WI38 (cell line): ENCODE results near the gene ATXN3.

Source experiments
- H3K4me3 ChIP-seq: 2 replicates; pipeline ENCODE4 v1.5.1; 2011; ENCODE audit warnings: low read depth, mild to moderate bottlenecking, control low read depth, low read length
- CTCF ChIP-seq: IDR thresholded peaks from 2 replicates; pipeline ENCODE4 v1.5.1; 2012; ENCODE audit warnings: low read depth, mild to moderate bottlenecking, control low read depth, low read length

ATXN3 gene

GRCh38 chr14:92106143-92106926 is at the start of gene ATXN3:
Gene ATXN3 (minus strand): TSS chr14:92106582. CDS start chr14:92106552, 30 bp downstream.
- peak; percentile 72 for TF ChIP-seq CTCF
- peak within 1 kb of the TSS; percentile 96 for H3K4me3 ChIP-seq

DNA sequence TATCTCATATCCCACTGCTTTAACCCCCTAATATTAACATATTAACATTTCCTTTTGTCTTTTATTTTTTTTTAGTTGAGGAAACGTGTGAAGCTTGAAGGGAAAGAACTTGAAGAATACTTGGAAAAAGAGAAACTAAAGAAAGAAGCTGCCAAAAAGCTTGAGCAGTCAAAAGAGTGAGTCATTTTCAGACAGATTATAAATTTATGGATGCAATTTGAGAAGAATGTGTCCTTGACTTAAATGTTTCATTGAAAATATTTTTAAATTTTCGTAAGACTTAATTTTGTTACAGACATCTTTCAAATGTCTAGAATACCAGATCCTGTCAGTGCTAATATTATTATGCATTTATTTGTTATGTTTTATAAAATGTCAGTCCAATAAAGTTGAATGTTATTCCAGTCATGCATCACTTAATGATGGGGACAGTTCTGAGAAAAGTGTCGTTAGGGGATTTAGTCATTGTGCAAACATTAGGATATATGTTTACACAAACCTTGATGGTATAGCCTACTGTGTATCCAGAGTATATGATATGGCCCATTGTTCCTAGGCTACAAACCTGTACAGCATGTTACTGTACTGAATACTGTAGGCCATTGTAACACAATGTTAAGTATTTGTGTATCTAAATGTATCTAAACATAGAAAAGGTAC is 48.0 kb upstream of the ATXN3 start:
- no peak for TF ChIP-seq CTCF
- H3K4me3 ChIP-seq: no peak overlapping the region

- no peak for TF ChIP-seq CTCF
- no peak overlapping the region for H3K4me3 ChIP-seq
Observed at GRCh38 chr14:92153581-92153980, 47.2 kb upstream of the ATXN3 start.

GRCh38 chr14:92144708-92145107 is 38.3 kb upstream of the ATXN3 start:
- no peak for TF ChIP-seq CTCF
- no peak overlapping the region for H3K4me3 ChIP-seq

DNA sequence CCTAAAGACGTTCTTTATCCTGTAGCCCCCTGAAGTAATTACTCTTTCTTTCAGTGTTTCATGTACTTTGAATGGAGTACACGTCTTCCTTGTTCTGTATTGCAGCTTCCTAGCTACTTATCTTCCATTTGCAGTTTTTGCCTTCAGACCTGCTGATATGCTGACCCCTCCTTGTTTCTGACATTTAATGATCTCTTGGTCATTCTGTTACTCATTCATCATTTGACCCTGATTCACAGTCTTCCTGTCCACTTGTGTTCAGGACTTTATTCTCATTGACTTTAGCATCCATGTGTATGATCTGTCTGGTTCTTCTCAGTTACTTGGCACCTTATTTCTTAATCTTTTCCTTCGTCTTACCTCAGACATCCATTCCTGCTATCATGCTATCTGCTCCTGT is 37.6 kb upstream of the ATXN3 start:
- no peak overlapping the region for H3K4me3 ChIP-seq
- no peak for TF ChIP-seq CTCF

DNA sequence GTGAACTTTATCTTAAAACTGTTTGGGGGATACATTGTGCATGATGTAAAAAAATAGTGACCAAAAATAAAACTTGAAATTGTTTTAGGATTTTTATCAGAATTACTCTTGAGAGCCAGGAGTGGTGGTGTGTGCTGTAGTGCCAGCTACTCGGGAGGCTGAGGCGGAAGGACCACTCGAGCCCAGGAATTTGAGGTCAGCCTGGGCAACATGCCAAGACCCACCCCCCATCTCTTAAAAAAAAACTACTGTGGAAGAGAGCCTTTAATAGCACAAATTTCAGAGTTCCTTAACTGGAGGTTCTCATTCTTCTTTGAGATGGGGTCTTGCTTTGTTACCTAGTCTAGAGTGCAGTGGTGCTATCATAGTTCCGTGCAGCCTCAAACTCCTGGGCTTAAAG is 36.9 kb upstream of the ATXN3 start:
- no peak for TF ChIP-seq CTCF
- H3K4me3 ChIP-seq: no peak overlapping the region

DNA sequence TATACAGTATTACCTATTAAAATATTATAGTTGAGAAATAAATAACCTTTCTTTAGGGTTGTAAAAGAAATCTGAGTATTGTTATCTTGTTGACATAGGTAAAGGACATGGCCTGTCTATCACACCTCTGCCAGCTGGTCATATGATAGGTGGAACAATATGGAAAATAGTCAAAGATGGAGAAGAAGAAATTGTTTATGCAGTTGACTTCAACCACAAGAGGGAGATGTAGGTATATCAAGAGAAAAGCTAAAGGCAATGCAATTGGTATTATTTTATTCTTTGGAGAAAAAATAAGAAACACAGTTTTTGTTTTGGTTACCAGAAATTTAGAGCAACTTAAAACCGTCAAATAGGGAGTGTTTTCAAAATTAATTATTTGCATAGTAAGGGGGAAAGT is 28.9 kb upstream of the ATXN3 start:
- peak; percentile 12; the same call in 1 of the 2 replicates for TF ChIP-seq CTCF
- no peak overlapping the region for H3K4me3 ChIP-seq
